Left ventricle myocardium inferior (tissue), 1 donor: Measurements from ENCODE around the gene MCL1. TPM values are rescaled to one million over a fixed set of nuclear protein-coding genes. Genes with fewer than 3 reads are reported as not detected.

Source experiments
- DNase-seq: peaks from one replicate; pipeline ENCODE4 v3.0.0-alpha.2; 2020
- H3K27ac ChIP-seq: fragments of 200-600 bp; replicated peaks from 2 replicates; pipeline ENCODE4 v1.8.0; 2021
- H3K27me3 ChIP-seq: fragments of 200-600 bp; 2 replicates; pipeline ENCODE4 v1.8.0; 2021; ENCODE audit warnings: low read depth
- H3K36me3 ChIP-seq: fragments of 200-600 bp; 2 replicates; pipeline ENCODE4 v1.8.0; 2021
- H3K4me1 ChIP-seq: fragments of 200-600 bp; 2 replicates; pipeline ENCODE4 v1.8.0; 2021
- H3K4me3 ChIP-seq: fragments of 200-600 bp; 2 replicates; pipeline ENCODE4 v1.8.0; 2021; ENCODE audit warnings: mild to moderate bottlenecking, moderate library complexity
- H3K9me3 ChIP-seq: fragments of 200-600 bp; replicated peaks from 2 replicates; pipeline ENCODE4 v1.8.0; 2021
- intact Hi-C: fragments of 100-400 bp; cut with micrococcal nuclease; formaldehyde crosslinking; loops from one replicate; pipeline ENCODE4 v1.11.0; 2022
- microRNA-seq: library from miRNA; unstranded; fragments of <30 nt; microRNA quantifications from one replicate; pipeline ENCODE4 v1.2.0, GENCODE V29; 2020
- total RNA-seq: library from RNA; stranded (reverse); fragmentation: NEBNext Ultra II Directional; extraction: Animal tissue kit (Norgen Biotek cat#: 25700); gene quantifications from one replicate; pipeline ENCODE4 v1.2.1, GENCODE V29; 2021
- TF ChIP-seq, protein P1 (sequence below): fragments of 200-600 bp; IDR thresholded peaks from 2 replicates; pipeline ENCODE4 v1.8.0; 2021; ENCODE audit warnings: antibody characterized with exemption, mild to moderate bottlenecking, borderline replicate concordance
- donor health status: DM: no; HTN: yes; CAD: no; lungs with severe emphysema.

Gene MCL1
- total RNA-seq, 1 donor from 2014 or later = 97.0 TPM

DNA sequence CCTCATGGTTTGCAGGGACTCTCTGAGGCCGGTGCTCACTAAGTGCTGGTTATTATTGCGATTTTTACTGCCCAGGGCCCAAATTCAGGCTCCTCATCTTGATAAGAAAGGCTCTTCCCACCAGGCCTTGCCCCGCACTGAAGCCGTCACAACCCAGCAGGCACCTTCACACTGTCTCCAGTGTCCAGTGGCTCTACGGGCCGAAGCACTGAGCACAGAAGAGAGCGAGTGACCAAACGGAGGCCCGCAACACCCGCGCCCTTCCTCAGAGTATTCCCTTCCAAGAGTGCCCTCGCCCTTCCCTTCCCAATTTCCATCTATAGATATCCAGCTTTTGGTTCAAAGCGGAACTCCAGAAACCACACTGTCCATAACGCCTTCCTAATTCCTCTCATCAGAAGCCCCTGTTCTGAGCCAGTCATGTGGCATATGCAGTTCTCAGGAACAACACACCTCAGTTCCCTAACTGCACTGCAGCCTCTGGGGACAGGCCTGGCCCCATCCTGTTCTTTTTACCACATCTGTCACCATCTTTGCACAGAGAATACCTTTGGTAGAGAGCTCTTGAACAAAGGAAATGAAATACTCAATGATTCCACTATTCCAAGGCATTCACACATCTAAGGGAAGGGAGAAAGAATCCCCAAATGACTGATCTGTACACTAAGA, 48.8 kb downstream of the MCL1 start:
- intact Hi-C loops = no loop called here
- Histone ChIP-seq H3K9me3 (no peaks in the 10 kb centered on the region), H3K4me3 (no peak overlapping the region), H3K27me3 (no peaks in the 10 kb centered on the region), H3K36me3 (no peaks in the 10 kb centered on the region), H3K27ac (no peak overlapping the region), H3K4me1 (peaks cover 43% of the 10 kb centered on the region)
- TF ChIP-seq, protein P1, sequence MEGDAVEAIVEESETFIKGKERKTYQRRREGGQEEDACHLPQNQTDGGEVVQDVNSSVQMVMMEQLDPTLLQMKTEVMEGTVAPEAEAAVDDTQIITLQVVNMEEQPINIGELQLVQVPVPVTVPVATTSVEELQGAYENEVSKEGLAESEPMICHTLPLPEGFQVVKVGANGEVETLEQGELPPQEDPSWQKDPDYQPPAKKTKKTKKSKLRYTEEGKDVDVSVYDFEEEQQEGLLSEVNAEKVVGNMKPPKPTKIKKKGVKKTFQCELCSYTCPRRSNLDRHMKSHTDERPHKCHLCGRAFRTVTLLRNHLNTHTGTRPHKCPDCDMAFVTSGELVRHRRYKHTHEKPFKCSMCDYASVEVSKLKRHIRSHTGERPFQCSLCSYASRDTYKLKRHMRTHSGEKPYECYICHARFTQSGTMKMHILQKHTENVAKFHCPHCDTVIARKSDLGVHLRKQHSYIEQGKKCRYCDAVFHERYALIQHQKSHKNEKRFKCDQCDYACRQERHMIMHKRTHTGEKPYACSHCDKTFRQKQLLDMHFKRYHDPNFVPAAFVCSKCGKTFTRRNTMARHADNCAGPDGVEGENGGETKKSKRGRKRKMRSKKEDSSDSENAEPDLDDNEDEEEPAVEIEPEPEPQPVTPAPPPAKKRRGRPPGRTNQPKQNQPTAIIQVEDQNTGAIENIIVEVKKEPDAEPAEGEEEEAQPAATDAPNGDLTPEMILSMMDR = no peak
- no peak for DNase-seq

DNA sequence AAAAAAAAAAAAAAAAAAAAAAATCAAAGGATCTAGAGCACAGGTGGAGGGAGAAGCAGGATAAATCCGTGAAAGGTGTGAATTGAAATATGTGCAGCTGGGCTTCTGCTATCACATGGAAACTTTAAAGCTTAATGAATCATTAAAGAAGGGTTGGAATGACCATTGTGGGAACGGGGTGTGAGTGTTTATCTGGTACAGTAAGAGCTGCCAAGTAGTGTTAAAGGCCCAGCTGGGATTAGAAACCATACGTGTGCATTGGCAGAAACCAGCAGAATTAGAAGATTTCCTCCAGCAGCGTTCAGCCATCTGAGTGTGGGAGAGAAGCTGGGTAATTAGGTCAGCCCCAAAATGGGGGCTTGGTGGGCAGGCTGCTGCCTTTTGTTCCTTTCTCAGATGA, 50.4 kb downstream of the MCL1 start:
- no peaks in the 10 kb centered on the region for H3K27me3 ChIP-seq
- no peaks in the 10 kb centered on the region for H3K9me3 ChIP-seq
- intact Hi-C loops = loop anchor here (10.0 kb wide), 1 partner anchor 54 kb away; no protein-coding TSS in a partner anchor
- no peak overlapping the region for H3K4me3 ChIP-seq
- no peaks in the 10 kb centered on the region for H3K36me3 ChIP-seq
- no peak for DNase-seq
- H3K27ac ChIP-seq = peak overlapping the region; percentile 44
- H3K4me1 ChIP-seq = peaks cover 30% of the 10 kb centered on the region
- TF ChIP-seq, protein P1 = no peak

DNA sequence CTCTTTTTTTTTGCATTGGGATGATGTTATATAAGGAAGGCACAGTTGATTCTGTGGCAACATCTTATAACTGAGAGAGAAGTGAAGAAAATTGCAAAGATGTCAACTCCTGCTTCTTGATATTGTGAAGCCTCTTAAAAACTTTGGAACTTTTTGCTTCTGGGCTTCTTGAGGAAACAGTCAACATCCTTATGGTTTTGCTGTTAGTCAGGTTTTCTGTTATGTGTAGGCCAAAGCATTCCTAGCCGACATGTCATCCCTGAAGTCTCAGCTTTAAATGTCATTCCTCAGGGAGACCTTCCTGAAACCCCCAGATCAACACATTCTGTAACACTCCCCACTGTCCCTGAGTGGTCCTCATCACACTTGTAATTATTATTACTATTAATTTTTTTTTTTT, 51.2 kb downstream of the MCL1 start:
- intact Hi-C loops = loop anchor here (10.0 kb wide), 1 partner anchor 53 kb away; no protein-coding TSS in a partner anchor
- H3K36me3 ChIP-seq = no peaks in the 10 kb centered on the region
- H3K27ac ChIP-seq = peak overlapping the region; percentile 44
- DNase-seq = no peak
- peaks cover 23% of the 10 kb centered on the region for H3K4me1 ChIP-seq
- TF ChIP-seq, protein P1 = no peak
- no peaks in the 10 kb centered on the region for H3K27me3 ChIP-seq
- no peak overlapping the region for H3K4me3 ChIP-seq
- no peaks in the 10 kb centered on the region for H3K9me3 ChIP-seq

DNA sequence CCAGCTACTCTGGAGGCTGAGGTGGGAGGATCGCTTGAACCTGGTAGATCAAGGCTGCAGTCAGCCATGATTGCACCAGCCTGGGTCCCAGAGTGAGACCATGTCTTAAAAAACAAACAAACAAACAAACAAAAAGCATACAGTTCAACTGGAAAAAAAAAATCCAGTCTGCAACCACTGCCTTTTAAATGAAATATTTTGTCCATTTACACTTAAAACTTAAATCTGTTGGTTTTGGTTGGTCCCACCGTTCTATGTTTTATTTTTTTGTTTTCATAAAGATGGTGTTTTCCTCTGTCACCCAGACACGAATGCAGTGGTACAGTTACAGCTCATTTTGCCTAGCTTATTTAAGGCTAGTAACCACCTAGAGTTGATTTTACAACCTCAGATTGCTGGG, 54.1 kb downstream of the MCL1 start:
- TF ChIP-seq, protein P1 = no peak
- H3K36me3 ChIP-seq = no peaks in the 10 kb centered on the region
- no peaks in the 10 kb centered on the region for H3K27me3 ChIP-seq
- intact Hi-C loops = loop anchor here (10.0 kb wide), 1 partner anchor 51 kb away; no protein-coding TSS in a partner anchor
- H3K9me3 ChIP-seq = no peaks in the 10 kb centered on the region
- H3K27ac ChIP-seq = no peak overlapping the region
- no peak for DNase-seq
- H3K4me3 ChIP-seq = no peak overlapping the region
- peaks cover 15% of the 10 kb centered on the region for H3K4me1 ChIP-seq

Small RNA genes within 50 kb of the gene (microRNA-seq; reads per million reads assigned to microRNA genes)
- gene MIR4257 = not detected

Other genes with a start within 250 kb of the MCL1 start
- 22.9 TPM for gene RPRD2, start 215.5 kb downstream of the MCL1 start, total RNA-seq
- gene TARS2, start 92.2 kb downstream of the MCL1 start, total RNA-seq = 32.2 TPM
- gene ECM1, start 71.5 kb downstream of the MCL1 start, total RNA-seq = 20.1 TPM
- gene FALEC, start 63.9 kb downstream of the MCL1 start, total RNA-seq = 0.44 TPM
- 46.3 TPM for gene ADAMTSL4, start 30.2 kb downstream of the MCL1 start, total RNA-seq
- gene ENSA, start 50.0 kb upstream of the MCL1 start, total RNA-seq = 129 TPM
- 16.9 TPM for gene GOLPH3L, start 117.5 kb upstream of the MCL1 start, total RNA-seq
- not detected for gene HORMAD1, start 141.3 kb upstream of the MCL1 start, total RNA-seq
- 27.5 TPM for gene CTSS, start 186.2 kb upstream of the MCL1 start, total RNA-seq
- 8.2 TPM for gene CTSK, start 228.7 kb upstream of the MCL1 start, total RNA-seq